Heart left ventricle (tissue), 13 donors: ENCODE results near the gene HSD17B8.

Experiments used
- CTCF ChIP-seq, 12 donors: fragments of 200-600 bp; sonication (generic) in 4 of 12; IDR thresholded peaks; one replicate each; pipeline versions ENCODE4 v1.5.0 to v1.8.0; 2018 to 2022; ENCODE audit warnings: antibody characterized with exemption in 12 of 12, mild to moderate bottlenecking in 5 of 12
- POLR2A ChIP-seq, 2 donors: fragments of 450-650 bp; IDR thresholded peaks; one replicate each; pipeline ENCODE4 v1.6.1; 2017; ENCODE audit warnings: antibody characterized with exemption in 2 of 2, mild to moderate bottlenecking in 2 of 2, moderate library complexity in 2 of 2
- donor health status: ischemic (EF 13 %, LVEDD 7.1; RV severe dilation, severe dysfunction).
- donor health status: DM: no; HTN: yes; CAD: no.
- donor health status: DM: no; HTN: no; CAD: no.
- donor health status: ischemic (EF 25% LVEDD 6.9; RV normal size, moderate dysfunction).
- donor health status: ischemic (EF 25% LVEDD 5.7; RV mildly dilated, moderate dysfunction).
- donor health status: ischemic (EF 35%, LVEDD 5.7; RV mildly dilated, moderate dysfunction).
- donor health status: nonischemic (EF 11% LVEDD 7.7; RV severe dilation, severe dysfunction).
- donor health status: DM: yes; HTN: yes; CAD: no.
- donor health status: PGD.
- donor health status: ischemic (EF 29% LVEDD 5.4; RV normal size, mild dysfunction).
- donor health status: nonischemic (EF 23%, LVEDD 6.1; RV moderate dilation, normal function).

- TF ChIP-seq POLR2A (IDR thresholded peaks at IDR 0.05) (no peak), CTCF (IDR thresholded peaks at IDR 0.05) (no peak)
Measured at GRCh38 chr6:33187809-33188208, 16.6 kb upstream of the HSD17B8 start.
